NB4 (cell line): ENCODE measurements around the gene THSD4.

Experiments
- CTCF ChIP-seq: IDR thresholded peaks from one replicate; pipeline ENCODE4 v1.5.1; 2012; ENCODE audit warnings: low read depth, low read length
- MAX ChIP-seq: IDR thresholded peaks from 2 replicates; pipeline ENCODE4 v1.6.1; 2011; ENCODE audit warnings: low read depth, low read length
- MYC ChIP-seq: IDR thresholded peaks from 2 replicates; pipeline ENCODE4 v1.6.1; 2011; ENCODE audit warnings: low read depth, low read length
- POLR2A ChIP-seq: IDR thresholded peaks from 2 replicates; pipeline ENCODE4 v1.6.1; 2011; ENCODE audit warnings: mild to moderate bottlenecking; ENCODE audit not compliant: insufficient read length; ENCODE audit errors: extremely low read depth

- TF ChIP-seq POLR2A = no peak
- no peak for TF ChIP-seq CTCF
- TF ChIP-seq MAX = no peak
- no peak for TF ChIP-seq MYC
Observed at GRCh38 chr15:71664622-71665021, 549.4 kb downstream of the THSD4 start.
